Right atrium auricular region (tissue), 2 donors: Measurements from ENCODE around the gene SOBP. TPM values are rescaled to one million over a fixed set of nuclear protein-coding genes. Genes with fewer than 3 reads are reported as not detected.

Experiments
- DNase-seq: peaks from one replicate; pipeline ENCODE4 v3.0.0-alpha.2; 2019; ENCODE audit warnings: low spot score
- H3K27ac ChIP-seq, 2 donors: fragments of 200-600 bp; sonication (generic); 1 replicate in 1 of 2; 2 replicates in 1 of 2; pipeline ENCODE4 v1.5.1; 2016 to 2019
- H3K27me3 ChIP-seq, 2 donors: fragments of 200-600 bp; sonication (generic); one replicate each; pipeline versions ENCODE4 v1.5.1 to v1.6.0; 2017 to 2019
- H3K36me3 ChIP-seq: fragments of 200-600 bp; sonication (generic); one replicate; pipeline ENCODE4 v1.5.1; 2016
- H3K4me1 ChIP-seq, 2 donors: fragments of 200-600 bp; sonication (generic); one replicate each; pipeline versions ENCODE4 v1.5.1 to v1.6.0; 2017 to 2019
- H3K4me3 ChIP-seq, 2 donors: fragments of 200-600 bp; sonication (generic); 1 replicate in 1 of 2; 2 replicates in 1 of 2; pipeline ENCODE4 v1.5.1; 2017 to 2019; ENCODE audit warnings: mild to moderate bottlenecking in 1 of 2, moderate library complexity in 1 of 2
- H3K9me3 ChIP-seq, 2 donors: fragments of 200-600 bp; sonication (generic); one replicate each; pipeline ENCODE4 v1.5.1; 2019
- CTCF ChIP-seq, 2 donors: fragments of 200-600 bp; sonication (generic); IDR thresholded peaks; one replicate each; pipeline ENCODE4 v1.5.1; 2019; ENCODE audit warnings: antibody characterized with exemption in 2 of 2
- total RNA-seq, 2 donors: library from RNA; depleted of rRNA; stranded (reverse); fragments of >200 nt; gene quantifications; one replicate each; pipeline ENCODE4 v1.1.0, GENCODE V29; 2016

The SOBP gene
- total RNA-seq, 2 donors from 2014 or later: 8.2 to 8.5 TPM

DNA sequence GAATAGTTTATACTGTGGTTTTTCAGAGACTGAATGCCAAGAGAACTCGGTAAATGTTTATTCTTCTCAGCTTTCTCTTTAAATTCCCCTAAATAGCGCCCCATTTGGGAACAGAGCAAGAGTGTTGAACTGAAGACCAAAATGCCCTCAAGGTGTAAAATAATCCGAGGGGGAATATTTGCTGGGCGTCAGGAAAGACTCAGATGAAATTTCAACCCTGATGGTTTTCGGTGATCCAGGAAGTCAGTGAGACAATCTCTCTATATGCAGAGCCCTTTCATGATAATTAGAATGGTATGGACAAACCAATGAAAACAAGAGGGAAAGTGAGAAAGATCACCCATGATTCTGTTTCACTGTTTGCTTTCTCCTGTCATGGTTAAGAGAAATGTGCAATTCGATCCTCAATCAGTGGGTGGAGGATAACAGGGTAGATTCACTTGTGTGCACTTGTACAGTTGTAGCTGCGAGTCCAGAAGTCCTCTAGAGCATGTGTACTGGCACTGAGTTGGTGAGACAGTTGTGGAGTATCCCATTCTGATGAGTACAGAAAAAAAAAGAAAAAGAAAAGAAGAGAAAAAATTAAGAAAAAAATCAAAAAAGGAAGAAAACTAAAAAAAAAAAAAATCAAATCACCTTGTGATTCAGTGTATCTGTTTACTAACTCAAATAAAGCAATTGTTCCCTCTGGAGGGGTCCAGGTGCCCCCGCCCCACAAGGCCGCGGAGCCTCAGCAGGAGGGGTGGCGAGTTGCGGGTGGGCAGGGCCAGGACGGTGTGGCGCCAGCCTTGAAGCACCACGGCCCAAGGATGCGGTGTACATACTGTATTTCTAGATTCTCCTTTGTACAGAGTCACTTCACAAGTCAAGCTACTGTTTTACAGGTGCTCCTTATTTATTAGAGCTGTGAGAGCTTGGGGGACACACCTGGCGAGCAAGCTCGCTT, 169.3 kb downstream of the SOBP start:
- DNase-seq: no peak
- no peak for TF ChIP-seq CTCF (IDR thresholded peaks at IDR 0.05)
- H3K4me3 ChIP-seq: no peak overlapping the region
- H3K27ac ChIP-seq: no peak overlapping the region
- H3K9me3 ChIP-seq: no peaks in the 10 kb centered on the region
- peaks cover 0 to 44% of the 10 kb centered on the region in 2 donors for H3K4me1 ChIP-seq
- H3K27me3 ChIP-seq: no peaks in the 10 kb centered on the region
- no peaks in the 10 kb centered on the region for H3K36me3 ChIP-seq

- H3K27ac ChIP-seq: no peak overlapping the region
- no peak overlapping the region for H3K4me3 ChIP-seq
- no peaks in the 10 kb centered on the region for H3K36me3 ChIP-seq
- no peaks in the 10 kb centered on the region for H3K9me3 ChIP-seq
- H3K27me3 ChIP-seq: no peaks in the 10 kb centered on the region
- no peak for DNase-seq
- peaks cover 0 to 32% of the 10 kb centered on the region in 2 donors for H3K4me1 ChIP-seq
- no peak for TF ChIP-seq CTCF (IDR thresholded peaks at IDR 0.05)
These were observed 170.9 kb downstream of the SOBP start for GRCh38 chr6:107660839-107661238.

DNA sequence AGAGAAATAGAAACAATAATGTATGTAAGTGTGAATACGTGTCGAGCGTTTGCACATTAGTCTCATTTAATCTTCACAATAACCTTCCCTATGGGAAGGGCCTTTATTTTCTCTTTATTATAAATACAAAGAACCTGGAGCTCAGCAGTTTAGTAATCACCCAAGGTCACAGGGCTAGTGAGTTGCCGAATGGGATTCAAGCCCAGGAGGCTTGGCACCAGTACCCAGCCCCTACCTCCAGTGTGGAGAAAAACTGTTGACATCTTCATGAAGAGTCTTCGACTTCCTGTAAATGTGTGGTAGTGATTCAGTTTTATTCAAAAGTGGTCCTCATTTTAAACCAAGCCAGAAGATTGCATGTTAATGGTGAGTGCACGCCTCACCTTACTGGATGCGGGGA, 171.4 kb downstream of the SOBP start:
- TF ChIP-seq CTCF (IDR thresholded peaks at IDR 0.05): no peak
- no peak overlapping the region for H3K4me3 ChIP-seq
- no peak overlapping the region for H3K27ac ChIP-seq
- no peaks in the 10 kb centered on the region for H3K36me3 ChIP-seq
- no peaks in the 10 kb centered on the region for H3K27me3 ChIP-seq
- H3K4me1 ChIP-seq: peaks cover 0 to 29% of the 10 kb centered on the region in 2 donors
- H3K9me3 ChIP-seq: no peaks in the 10 kb centered on the region
- no peak for DNase-seq

- H3K4me1 ChIP-seq: peaks cover 0 to 21% of the 10 kb centered on the region in 2 donors
- TF ChIP-seq CTCF (IDR thresholded peaks at IDR 0.05): no peak
- DNase-seq: no peak
These were observed 172.4 kb downstream of the SOBP start for GRCh38 chr6:107662333-107662732.

DNA sequence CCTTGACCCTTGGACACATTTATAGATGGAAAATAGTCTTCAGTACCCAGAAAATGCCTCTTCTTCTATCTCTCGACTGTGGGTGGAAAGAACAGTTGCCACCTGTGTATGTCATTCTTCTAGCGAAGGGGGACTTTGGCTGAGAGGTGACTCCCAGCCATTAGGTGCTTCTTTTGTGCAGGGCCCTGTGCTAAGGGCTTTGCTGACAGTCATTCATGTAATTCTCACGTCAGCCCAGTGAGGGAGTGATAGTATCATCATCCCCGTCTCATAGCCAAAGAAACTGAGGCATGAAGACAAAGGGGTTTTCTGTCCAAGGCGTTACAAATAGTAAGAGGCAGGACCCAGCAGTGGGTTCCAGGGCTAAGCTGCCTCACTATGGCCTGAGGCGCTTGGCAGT, 173.4 kb downstream of the SOBP start:
- H3K27me3 ChIP-seq: no peaks in the 10 kb centered on the region
- no peaks in the 10 kb centered on the region for H3K36me3 ChIP-seq
- H3K4me3 ChIP-seq: no peak overlapping the region
- no peak for TF ChIP-seq CTCF (IDR thresholded peaks at IDR 0.05)
- no peak for DNase-seq
- H3K27ac ChIP-seq: no peak overlapping the region
- H3K9me3 ChIP-seq: no peaks in the 10 kb centered on the region
- peaks cover 0 to 11% of the 10 kb centered on the region in 2 donors for H3K4me1 ChIP-seq

More at GRCh38 chr6:107662333-107662732, 172.4 kb downstream of the SOBP start:
- Histone ChIP-seq H3K36me3 (no peaks in the 10 kb centered on the region), H3K27me3 (no peaks in the 10 kb centered on the region), H3K9me3 (no peaks in the 10 kb centered on the region), H3K4me3 (no peak overlapping the region), H3K27ac (no peak overlapping the region)
